OCI-LY7 (cell line): ENCODE data around the gene OR51D1. TPM values are rescaled to one million over a fixed set of nuclear protein-coding genes. Genes with fewer than 3 reads are reported as not detected.

Source experiments
- BruUV-seq: library from RNA; stranded (reverse); fragments of 400-500 nt; replicated peaks from 2 replicates; lab custom pipeline; 2021; lab: Mats Ljungman, UMichigan
- CTCF ChIA-PET: fragments of 300-600 bp; sonication (Branson Sonifier 250); formaldehyde crosslinking; loops from one replicate; lab custom pipeline; 2022; ENCODE audit warnings: antibody characterized with exemption; ENCODE audit not compliant: unreplicated experiment; lab: Charles Lee
- POLR2A ChIA-PET: fragments of 300-600 bp; sonication (Branson Sonifier 250); formaldehyde crosslinking; loops from one replicate; lab custom pipeline; 2022; ENCODE audit warnings: antibody characterized with exemption; lab: Charles Lee
- DNase-seq: peaks from one replicate; pipeline ENCODE4 v3.0.0-alpha.2; 2015; ENCODE audit warnings: low spot score
- H2AFZ ChIP-seq: fragments of 200-600 bp; sonication (generic), shearing (Covaris generic); 2 replicates; pipeline ENCODE4 v1.6.1; 2014; ENCODE audit warnings: mild to moderate bottlenecking, antibody characterized with exemption, low read length, moderate library complexity
- H3K27ac ChIP-seq: fragments of 200-600 bp; sonication (generic); 2 replicates; pipeline ENCODE4 v1.5.1; 2014; ENCODE audit warnings: mixed run types, low read depth, mild to moderate bottlenecking, moderate library complexity, low read length, inconsistent platforms; ENCODE audit not compliant: poor library complexity, severe bottlenecking
- H3K36me3 ChIP-seq: fragments of 200-600 bp; sonication (generic); 2 replicates; pipeline ENCODE4 v1.6.1; 2014; ENCODE audit warnings: mild to moderate bottlenecking, antibody characterized with exemption, low read length, moderate library complexity, mixed read lengths; ENCODE audit not compliant: insufficient read depth
- H3K4me1 ChIP-seq: fragments of 200-600 bp; sonication (generic); 2 replicates; pipeline ENCODE4 v1.5.1; 2014; ENCODE audit warnings: mild to moderate bottlenecking, low read length; ENCODE audit not compliant: insufficient read depth, poor library complexity, severe bottlenecking
- H3K4me2 ChIP-seq: fragments of 200-600 bp; sonication (generic); 2 replicates; pipeline ENCODE4 v1.6.1; 2014; ENCODE audit warnings: mild to moderate bottlenecking, low read length
- H3K4me3 ChIP-seq: fragments of 200-600 bp; sonication (generic); 2 replicates; pipeline ENCODE4 v1.5.1; 2014; ENCODE audit warnings: mild to moderate bottlenecking, low read depth, low read length; ENCODE audit not compliant: poor library complexity, severe bottlenecking
- H3K79me2 ChIP-seq: fragments of 200-600 bp; sonication (generic); 2 replicates; pipeline ENCODE4 v1.6.1; 2016; ENCODE audit warnings: low read depth, mild to moderate bottlenecking, low read length, moderate library complexity, mixed read lengths; ENCODE audit not compliant: insufficient read depth
- H3K9me2 ChIP-seq: fragments of 200-600 bp; sonication (generic); 2 replicates; pipeline ENCODE4 v1.6.1; 2016; ENCODE audit warnings: mild to moderate bottlenecking, low read length, mixed read lengths; ENCODE audit not compliant: insufficient read depth
- H3K9me3 ChIP-seq: fragments of 200-600 bp; sonication (generic); 2 replicates; pipeline ENCODE4 v1.6.1; 2014; ENCODE audit warnings: mild to moderate bottlenecking, mixed run types, low read length, mixed read lengths
- H4K20me1 ChIP-seq: fragments of 200-600 bp; sonication (generic); 2 replicates; pipeline ENCODE4 v1.6.1; 2014; ENCODE audit warnings: mild to moderate bottlenecking, antibody characterized with exemption, low read length, moderate library complexity, mixed read lengths; ENCODE audit not compliant: insufficient read depth
- EZH2phosphoT487 ChIP-seq: fragments of 200-600 bp; sonication (generic); IDR thresholded peaks from 2 replicates; pipeline ENCODE4 v1.6.1; 2018; ENCODE audit warnings: low read depth, borderline replicate concordance, mild to moderate bottlenecking, mixed run types, antibody characterized with exemption, low read length, moderate library complexity, mixed read lengths
- intact Hi-C: fragments of 100-400 bp; cut with micrococcal nuclease; formaldehyde crosslinking; loops from one replicate; pipeline ENCODE4 v1.10.0; 2022; ENCODE audit not compliant: unreplicated experiment
- total RNA-seq, 2 experiments: library from RNA; depleted of rRNA in 1 of 2; stranded (reverse); fragments of >200 nt in 1 of 2; shearing (Covaris generic) in 1 of 2; gene quantifications; 2 replicates each; pipeline ENCODE4 v1.2.3, GENCODE V29; 2014 to 2022
- TF ChIP-seq, protein P1 (sequence below): fragments of 200-600 bp; sonication (generic); conservative IDR thresholded peaks from 2 replicates; pipeline ENCODE4 v1.5.1; 2014; ENCODE audit warnings: mild to moderate bottlenecking, antibody characterized with exemption, low read length, moderate library complexity, mixed read lengths

The OR51D1 gene
- total RNA-seq, 2 experiments from 2014 or later: not detected

DNA sequence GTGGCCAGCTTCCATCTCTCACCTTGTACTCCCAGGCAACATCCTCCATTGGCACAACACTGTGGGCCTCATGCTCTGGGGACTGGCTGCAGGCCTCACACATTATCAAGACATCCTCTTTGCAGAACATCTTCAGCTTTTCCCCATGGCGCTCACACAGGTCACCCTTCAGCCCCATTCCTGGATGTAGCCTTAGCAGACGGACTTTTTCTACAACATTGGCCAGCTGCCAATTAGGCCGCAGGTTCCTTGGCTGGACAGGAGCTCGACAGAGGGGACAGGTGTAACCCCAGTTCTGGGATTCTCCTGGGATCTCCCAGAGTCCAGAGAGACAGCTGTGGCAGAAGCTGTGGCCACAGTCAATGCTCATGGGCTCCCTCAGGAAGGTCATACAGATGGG is 32.2 kb upstream of the OR51D1 start:
- no TSS peak for BruUV-seq
- peaks cover 48% of the 10 kb centered on the region; the same call in 1 of the 2 replicates for H3K36me3 ChIP-seq

DNA sequence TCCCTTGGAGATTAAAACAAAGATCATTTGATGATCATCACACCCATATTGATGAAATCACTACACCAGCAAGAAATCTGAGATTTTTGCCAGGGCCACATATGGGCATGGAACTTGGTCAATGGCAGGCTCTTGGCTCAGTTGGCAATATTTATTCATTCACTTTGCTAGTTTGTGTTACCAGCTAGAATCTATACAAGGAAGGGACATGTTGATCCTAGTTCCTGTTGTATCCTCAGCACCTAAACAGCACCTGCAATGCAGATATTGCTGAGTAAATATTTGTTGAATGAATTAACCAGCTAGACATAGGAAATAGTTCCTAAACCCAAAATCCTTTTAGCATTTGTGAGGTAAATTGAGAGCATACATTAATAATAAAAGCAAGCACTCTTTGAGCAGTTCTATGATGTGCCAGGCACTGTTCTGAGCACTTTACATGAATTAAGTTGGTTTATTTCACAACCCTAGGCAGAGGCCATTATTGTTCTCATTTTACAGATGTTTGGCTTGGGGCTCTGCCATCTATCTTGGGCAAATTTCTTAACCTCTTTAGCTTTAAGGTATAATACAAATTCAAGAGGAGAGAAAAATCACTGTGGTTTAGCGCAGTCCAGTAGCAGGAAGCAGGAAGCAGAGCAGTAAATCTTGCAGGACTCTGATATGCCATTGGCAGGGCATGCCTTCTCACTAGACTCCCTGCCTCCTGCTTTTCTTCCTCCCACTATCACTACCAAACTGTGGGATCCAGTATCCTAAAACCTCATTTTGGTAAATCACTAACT is 30.9 kb upstream of the OR51D1 start:
- Histone ChIP-seq H3K4me3 (peak overlapping the region; percentile 83), H2AFZ (no peak overlapping the region), H3K4me1 (peaks cover 21% of the 10 kb centered on the region), H3K79me2 (no peaks in the 10 kb centered on the region), H3K9me2 (no peaks in the 10 kb centered on the region), H3K36me3 (peaks cover 35% of the 10 kb centered on the region; the same call in 1 of the 2 replicates), H4K20me1 (no peaks in the 10 kb centered on the region), H3K27ac (no peak overlapping the region), H3K4me2 (peak overlapping the region; percentile 76), H3K9me3 (peaks cover 8% of the 10 kb centered on the region; the same call in 1 of the 2 replicates)
- intact Hi-C loops: no loop called here
- ChIA-PET CTCF (no interaction called here), POLR2A (interaction anchor here (1.0 kb wide), 1 partner anchor 11 kb away, joined by 3 read pairs; no protein-coding TSS in a partner anchor)
- TF ChIP-seq EZH2phosphoT487: no peak
- TF ChIP-seq, protein P1, sequence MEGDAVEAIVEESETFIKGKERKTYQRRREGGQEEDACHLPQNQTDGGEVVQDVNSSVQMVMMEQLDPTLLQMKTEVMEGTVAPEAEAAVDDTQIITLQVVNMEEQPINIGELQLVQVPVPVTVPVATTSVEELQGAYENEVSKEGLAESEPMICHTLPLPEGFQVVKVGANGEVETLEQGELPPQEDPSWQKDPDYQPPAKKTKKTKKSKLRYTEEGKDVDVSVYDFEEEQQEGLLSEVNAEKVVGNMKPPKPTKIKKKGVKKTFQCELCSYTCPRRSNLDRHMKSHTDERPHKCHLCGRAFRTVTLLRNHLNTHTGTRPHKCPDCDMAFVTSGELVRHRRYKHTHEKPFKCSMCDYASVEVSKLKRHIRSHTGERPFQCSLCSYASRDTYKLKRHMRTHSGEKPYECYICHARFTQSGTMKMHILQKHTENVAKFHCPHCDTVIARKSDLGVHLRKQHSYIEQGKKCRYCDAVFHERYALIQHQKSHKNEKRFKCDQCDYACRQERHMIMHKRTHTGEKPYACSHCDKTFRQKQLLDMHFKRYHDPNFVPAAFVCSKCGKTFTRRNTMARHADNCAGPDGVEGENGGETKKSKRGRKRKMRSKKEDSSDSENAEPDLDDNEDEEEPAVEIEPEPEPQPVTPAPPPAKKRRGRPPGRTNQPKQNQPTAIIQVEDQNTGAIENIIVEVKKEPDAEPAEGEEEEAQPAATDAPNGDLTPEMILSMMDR: no peak
- no TSS peak for BruUV-seq
- no peak for DNase-seq

More for the DNA sequence above, 32.2 kb upstream of the OR51D1 start:
- POLR2A ChIA-PET: interaction anchor here (1.9 kb wide), 1 partner anchor 13 kb away, joined by 5 read pairs; no protein-coding TSS in a partner anchor
- peaks cover 8% of the 10 kb centered on the region; the same call in 1 of the 2 replicates for H3K9me3 ChIP-seq
- peaks cover 18% of the 10 kb centered on the region for H3K4me1 ChIP-seq
- H2AFZ ChIP-seq: no peak overlapping the region
- TF ChIP-seq EZH2phosphoT487: no peak
- TF ChIP-seq, protein P1: no peak
- H3K4me2 ChIP-seq: no peak overlapping the region
- no peak for DNase-seq
- no peaks in the 10 kb centered on the region for H4K20me1 ChIP-seq
- no peak overlapping the region for H3K4me3 ChIP-seq
- no peaks in the 10 kb centered on the region for H3K9me2 ChIP-seq
- H3K27ac ChIP-seq: no peak overlapping the region
- intact Hi-C loops: no loop called here
- CTCF ChIA-PET: no interaction called here
- H3K79me2 ChIP-seq: no peaks in the 10 kb centered on the region
